ENCODE data around the gene SMIM1. TPM values are rescaled to one million over a fixed set of nuclear protein-coding genes. Genes with fewer than 3 reads are reported as not detected.
A peak's percentile ranks its signal among the peaks of the same experiment; 100 is the strongest.

The SMIM1 gene
- total and polyA plus RNA-seq, 9 of the 15 experiments (the other 6 are each of a cell fraction or from before 2014, with no cell fraction given), result 2.3 to 125 (median 24.3) TPM

GRCh38 chr1:3756394-3756793, 16.2 kb upstream of the SMIM1 start (continued):
- TF ChIP-seq MGA (IDR thresholded peaks at IDR 0.05), result peak; percentile 82
- no peak for TF ChIP-seq ZNF717 (CRISPR knock-in tag; IDR thresholded peaks at IDR 0.05)
- TF ChIP-seq SUPT5H (IDR thresholded peaks at IDR 0.05), result no peak
- peak; percentile 78; the same call in 1 of the 2 replicates for TF ChIP-seq ATF7 (IDR thresholded peaks at IDR 0.05)
- TF ChIP-seq JUN (IDR thresholded peaks at IDR 0.05; ENCODE audit: borderline replicate concordance, low read depth, low read length), result 0 out of 2 replicates have a peak, but pooled peaks have one; percentile 19
- no peak for TF ChIP-seq JUN (CRISPR knock-in tag; IDR thresholded peaks at IDR 0.05; ENCODE audit: borderline replicate concordance)
- TF ChIP-seq TCFL5 (CRISPR knock-in tag; conservative IDR thresholded peaks at IDR 0.05), result no peak
- TF ChIP-seq ATF3 (IDR thresholded peaks at IDR 0.05), result peak; percentile 74
- TF ChIP-seq ATF3 (CRISPR knock-in tag; conservative IDR thresholded peaks at IDR 0.05), result no peak
- peak in 1 of 2 experiments; percentile 28; a peak in 2 of 4 replicates for TF ChIP-seq RAD21 (CRISPR knock-in tag; conservative IDR thresholded peaks at IDR 0.05 in 1 of 2, IDR thresholded peaks at IDR 0.05 in 1 of 2)
- TF ChIP-seq TCF3 (CRISPR knock-in tag; IDR thresholded peaks at IDR 0.05), result peak; percentile 47; the same call in 1 of the 2 replicates
- no peak for TF ChIP-seq CREM (IDR thresholded peaks at IDR 0.05; ENCODE audit: low read depth)
- no peak for TF ChIP-seq TCF15 (CRISPR knock-in tag; IDR thresholded peaks at IDR 0.05)
- TF ChIP-seq NCOR1 (IDR thresholded peaks at IDR 0.05), result peak; percentile 47; the same call in 1 of the 2 replicates
- TF ChIP-seq ELK1 (CRISPR knock-in tag; IDR thresholded peaks at IDR 0.05), result no peak
